H1 (cell line): Measurements from ENCODE around the gene TNNI3. TPM values are rescaled to one million over a fixed set of nuclear protein-coding genes. Genes with fewer than 3 reads are reported as not detected.

Experiments
- ASH2L ChIP-seq: fragments of 200-600, 300-600 bp; sonication (generic); IDR thresholded peaks from one replicate; pipeline ENCODE4 v1.7.1; 2017; ENCODE audit warnings: low read length
- BACH1 ChIP-seq: IDR thresholded peaks from 2 replicates; pipeline ENCODE4 v1.6.1; 2012; ENCODE audit warnings: low read length, improper control_type of control experiment
- BCL11A ChIP-seq, 2 experiments: IDR thresholded peaks; one replicate each; pipeline ENCODE4 v1.6.1; 2011; ENCODE audit warnings: low read depth in 2 of 2, low read length in 2 of 2, mild to moderate bottlenecking in 2 of 2
- BRCA1 ChIP-seq: IDR thresholded peaks from 2 replicates; pipeline ENCODE4 v1.6.1; 2012; ENCODE audit warnings: low read depth, low read length, improper control_type of control experiment
- CBX5 ChIP-seq: fragments of 300-800, 300-1000 bp; sonication (generic); IDR thresholded peaks from 2 replicates; pipeline ENCODE4 v1.7.1; 2016; ENCODE audit warnings: antibody characterized with exemption, low read length, low read depth
- CEBPB ChIP-seq: IDR thresholded peaks from 2 replicates; pipeline ENCODE4 v1.6.1; 2012; ENCODE audit warnings: low read depth, low read length
- CHD2 ChIP-seq: IDR thresholded peaks from 2 replicates; pipeline ENCODE4 v1.6.1; 2012; ENCODE audit warnings: low read length, improper control_type of control experiment
- EGR1 ChIP-seq: IDR thresholded peaks from 2 replicates; pipeline ENCODE4 v1.6.1; 2011; ENCODE audit warnings: low read depth, low read length, borderline replicate concordance
- GTF2F1 ChIP-seq: IDR thresholded peaks from 2 replicates; pipeline ENCODE4 v1.6.1; 2012; ENCODE audit warnings: low read depth, low read length, improper control_type of control experiment, borderline replicate concordance
- HDAC6 ChIP-seq: IDR thresholded peaks from one replicate; pipeline ENCODE4 v1.7.1; 2012; ENCODE audit warnings: low read depth, mild to moderate bottlenecking, inconsistent platforms, low read length, moderate library complexity
- KDM5A ChIP-seq: fragments of 200-600 bp; IDR thresholded peaks from 2 replicates; pipeline ENCODE4 v1.7.1; 2012; ENCODE audit warnings: mild to moderate bottlenecking, low read length, inconsistent platforms, mixed read lengths
- POLR2A ChIP-seq, 2 experiments: IDR thresholded peaks; 1 replicate in 1 of 2; 2 replicates in 1 of 2; pipeline ENCODE4 v1.6.1; 2011; ENCODE audit warnings: low read depth in 2 of 2, low read length in 2 of 2, mild to moderate bottlenecking in 2 of 2; ENCODE audit errors: control extremely low read depth in 1 of 2
- RFX5 ChIP-seq: IDR thresholded peaks from 2 replicates; pipeline ENCODE4 v1.6.1; 2011; ENCODE audit warnings: low read depth, low read length, improper control_type of control experiment, borderline replicate concordance
- RNF2 ChIP-seq: fragments of 200-900, 300-1000 bp; sonication (generic); IDR thresholded peaks from 2 replicates; pipeline ENCODE4 v1.7.1; 2016; ENCODE audit warnings: borderline replicate concordance, low read depth, mild to moderate bottlenecking, antibody characterized with exemption, low read length; ENCODE audit not compliant: poor library complexity, severe bottlenecking; ENCODE audit errors: missing control alignments
- SAP30 ChIP-seq: fragments of 300-600 bp; sonication (generic); IDR thresholded peaks from 2 replicates; pipeline ENCODE4 v1.7.1; 2012; ENCODE audit warnings: low read length, moderate library complexity, mild to moderate bottlenecking, inconsistent platforms; ENCODE audit not compliant: insufficient read depth, insufficient replicate concordance
- SIX5 ChIP-seq: IDR thresholded peaks from 2 replicates; pipeline ENCODE4 v1.6.1; 2011; ENCODE audit warnings: mild to moderate bottlenecking, low read depth, low read length
- SP1 ChIP-seq: IDR thresholded peaks from 2 replicates; pipeline ENCODE4 v1.6.1; 2011; ENCODE audit warnings: low read depth, low read length
- SP2 ChIP-seq: IDR thresholded peaks from 2 replicates; pipeline ENCODE4 v1.6.1; 2012; ENCODE audit warnings: mild to moderate bottlenecking, low read length, inconsistent platforms
- SRF ChIP-seq: IDR thresholded peaks from 2 replicates; pipeline ENCODE4 v1.6.1; 2011; ENCODE audit warnings: mild to moderate bottlenecking, low read depth, low read length, moderate library complexity
- TAF1 ChIP-seq: IDR thresholded peaks from 2 replicates; pipeline ENCODE4 v1.6.1; 2011; ENCODE audit warnings: mild to moderate bottlenecking, low read depth, low read length
- YY1 ChIP-seq: IDR thresholded peaks from 2 replicates; pipeline ENCODE4 v1.6.1; 2011; ENCODE audit warnings: low read depth, mild to moderate bottlenecking, low read length
- ZNF274 ChIP-seq: IDR thresholded peaks from 2 replicates; pipeline ENCODE4 v1.7.0; 2012; ENCODE audit warnings: low read length, borderline replicate concordance; ENCODE audit errors: extremely low read depth
- polyA plus RNA-seq, 7 experiments: library from polyadenylated mRNA; depleted of rRNA in 3 of 7; stranded (reverse) in 5 of 7; unstranded in 2 of 7; fragments of >200 nt in 5 of 7; fragments of 200-250 nt in 2 of 7; gene quantifications; 1 replicate in 5 of 7; 2 replicates in 1 of 7; 4 replicates in 1 of 7; pipeline versions ENCODE4 v1.2.1 to v1.2.3, GENCODE V29; 2011 to 2013; ENCODE audit warnings: missing spikeins in 2 of 7, mixed read lengths in 2 of 7
- total RNA-seq: library from RNA; stranded (reverse); fragmentation: NEBNext Ultra II Directional; extraction: Animal tissue kit (Norgen Biotek cat#: 25700); gene quantifications from 2 replicates; pipeline ENCODE4 v1.2.1, GENCODE V29; 2021
- TF ChIP-seq, protein P1 (sequence below): IDR thresholded peaks from 2 replicates; pipeline ENCODE4 v1.6.1; 2011; ENCODE audit warnings: low read length, improper control_type of control experiment
- TF ChIP-seq, protein P2 (sequence below): IDR thresholded peaks from 2 replicates; pipeline ENCODE4 v1.6.1; 2012; ENCODE audit warnings: inconsistent platforms

TNNI3 gene
- total and polyA plus RNA-seq, 2 of the 8 experiments (the other 6 are each of a cell fraction or from before 2014, with no cell fraction given), result 16.9 to 56.0 TPM

GRCh38 chr19:55178781-55179599 lies 21.5 kb upstream of the TNNI3 start (continued):
- TF ChIP-seq ZNF274 (no peak), HDAC6 (no peak), TAF1 (peak; percentile 42; the same call in 1 of the 2 replicates), SP1 (peak; percentile 100), GTF2F1 (no peak), KDM5A (no peak), CBX5 (no peak), SIX5 (peak; percentile 93), YY1 (peak; percentile 82), SAP30 (peak; percentile 54), BRCA1 (no peak), RFX5 (peak; percentile 74; the same call in 1 of the 2 replicates), CEBPB (no peak), CHD2 (no peak; the same call in 1 of the 2 replicates), SP2 (no peak), SRF (0 out of 2 replicates have a peak, but pooled peaks have one; percentile 10), ASH2L (peak; percentile 65), BCL11A (IDR thresholded peaks at IDR 0.05; ENCODE audit: low read depth in 2 of 2, low read length in 2 of 2) (no peak), RNF2 (no peak), BACH1 (0 out of 2 replicates have a peak, but pooled peaks have one; percentile 28), EGR1 (peak; percentile 95), POLR2A (IDR thresholded peaks at IDR 0.05; ENCODE audit: control extremely low read depth in 1 of 2, low read depth in 2 of 2, low read length in 2 of 2) (no peak)
- TF ChIP-seq, protein P1, sequence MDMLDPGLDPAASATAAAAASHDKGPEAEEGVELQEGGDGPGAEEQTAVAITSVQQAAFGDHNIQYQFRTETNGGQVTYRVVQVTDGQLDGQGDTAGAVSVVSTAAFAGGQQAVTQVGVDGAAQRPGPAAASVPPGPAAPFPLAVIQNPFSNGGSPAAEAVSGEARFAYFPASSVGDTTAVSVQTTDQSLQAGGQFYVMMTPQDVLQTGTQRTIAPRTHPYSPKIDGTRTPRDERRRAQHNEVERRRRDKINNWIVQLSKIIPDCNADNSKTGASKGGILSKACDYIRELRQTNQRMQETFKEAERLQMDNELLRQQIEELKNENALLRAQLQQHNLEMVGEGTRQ, result no peak
- TF ChIP-seq, protein P2, sequence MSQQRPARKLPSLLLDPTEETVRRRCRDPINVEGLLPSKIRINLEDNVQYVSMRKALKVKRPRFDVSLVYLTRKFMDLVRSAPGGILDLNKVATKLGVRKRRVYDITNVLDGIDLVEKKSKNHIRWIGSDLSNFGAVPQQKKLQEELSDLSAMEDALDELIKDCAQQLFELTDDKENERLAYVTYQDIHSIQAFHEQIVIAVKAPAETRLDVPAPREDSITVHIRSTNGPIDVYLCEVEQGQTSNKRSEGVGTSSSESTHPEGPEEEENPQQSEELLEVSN, result peak; percentile 28; the same call in 1 of the 2 replicates
